ENCODE data around the gene KXD1. TPM values are rescaled to one million over a fixed set of nuclear protein-coding genes. Genes with fewer than 3 reads are reported as not detected.
A peak's percentile ranks its signal among the peaks of the same experiment; 100 is the strongest.
"Not testable (repeated sequence)": the region's sequence is repeated elsewhere in the genome, so short reads cannot be mapped to it uniquely, and the experiment has no call there.

Gene KXD1
- total RNA-seq, 4 donors from 2014 or later: 97.1 to 155 (median 106) TPM

GRCh38 chr19:18590273-18591272 lies 32.9 kb downstream of the KXD1 start:
- ATAC-seq: peak; percentile 12 to 29
- DNase-seq: peak; percentile 51 to 80
- H3K27me3 ChIP-seq: no peaks in the 10 kb centered on the region
- H3K36me3 ChIP-seq: peaks cover 0 to 12% of the 10 kb centered on the region in 2 donors
- no peak for TF ChIP-seq POLR2A (IDR thresholded peaks at IDR 0.05)
- peak in 3 of 5 experiments; percentile 34 to 39 (median 36) for TF ChIP-seq CTCF (IDR thresholded peaks at IDR 0.05 in 4 of 5, conservative IDR thresholded peaks at IDR 0.05 in 1 of 5)
- peak overlapping the region; percentile 67 to 100 (median 88) for H3K4me3 ChIP-seq
- peak overlapping the region; percentile 84 to 96 (median 94) for H3K27ac ChIP-seq
- H3K4me1 ChIP-seq: peaks cover 32 to 33% of the 10 kb centered on the region in 2 donors
- H3K9me3 ChIP-seq: no peaks in the 10 kb centered on the region
- in situ Hi-C loops (cut with MboI; ENCODE audit: low sequenced_read_pairs in 4 of 4): loop anchor here (10.0 to 25.0 kb wide), 4 partner anchors 84 to 264 kb away; partner anchors contain the start of gene UPF1 (in 1 of the 4)
- intact Hi-C loops (cut with DNase I; ENCODE audit: low total_unique reads): loop anchor here (5.0 kb wide), 2 partner anchors 242 to 352 kb away; partner anchors contain the start of genes HOMER3 and UPF1

DNA sequence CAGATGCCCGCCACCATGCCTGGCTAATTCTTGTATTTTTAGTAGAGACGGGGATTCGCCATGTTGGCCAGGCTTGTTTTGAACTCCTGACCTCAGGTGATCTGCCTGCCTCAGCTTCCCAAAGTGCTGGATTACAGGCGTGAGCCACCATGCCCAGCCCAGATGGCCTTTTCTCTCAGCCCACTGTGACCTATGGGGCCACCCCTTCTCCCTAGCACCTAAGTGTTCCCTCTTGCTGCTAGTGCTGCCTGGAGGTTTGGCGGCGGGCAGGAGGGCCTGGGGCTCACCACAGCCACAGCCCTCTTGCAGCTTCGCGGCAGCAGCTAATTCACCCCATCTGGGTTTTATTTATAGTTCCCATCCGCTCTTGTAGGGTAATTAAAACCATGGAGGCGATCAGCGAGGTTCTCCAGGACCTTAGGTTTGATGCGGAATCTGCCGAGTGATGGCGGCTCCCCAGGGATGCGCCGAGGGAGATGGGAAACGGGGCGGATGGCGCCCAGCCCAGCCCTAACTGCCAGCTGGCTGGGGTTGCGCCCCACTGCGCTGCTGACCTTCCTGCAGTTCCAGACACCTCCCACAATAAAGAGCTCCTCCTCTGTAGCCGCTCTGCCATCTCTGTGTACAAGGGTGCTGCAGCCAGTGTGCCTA lies 34.2 kb downstream of the KXD1 start:
- no peak overlapping the region for H3K4me3 ChIP-seq
- in situ Hi-C loops (cut with MboI; ENCODE audit: low sequenced_read_pairs in 4 of 4): loop anchor here (10.0 to 25.0 kb wide), 4 partner anchors 83 to 263 kb away; partner anchors contain the start of gene UPF1 (in 1 of the 4)
- TF ChIP-seq CTCF (IDR thresholded peaks at IDR 0.05 in 4 of 5, conservative IDR thresholded peaks at IDR 0.05 in 1 of 5): no peak
- no peak for TF ChIP-seq POLR2A (IDR thresholded peaks at IDR 0.05)
- H3K9me3 ChIP-seq: no peaks in the 10 kb centered on the region
- ATAC-seq (no peak), DNase-seq (peak in 1 of 2 donors; percentile 36)
- H3K27ac ChIP-seq: peak overlapping the region in 1 of 4 donors; percentile 27
- peaks cover 0 to 12% of the 10 kb centered on the region in 2 donors for H3K36me3 ChIP-seq
- H3K4me1 ChIP-seq: peaks cover 32 to 33% of the 10 kb centered on the region in 2 donors
- no peaks in the 10 kb centered on the region for H3K27me3 ChIP-seq
- intact Hi-C loops (cut with DNase I; ENCODE audit: low total_unique reads): loop anchor here (5.0 kb wide), 2 partner anchors 240 to 350 kb away; partner anchors contain the start of genes HOMER3 and UPF1

- in situ Hi-C loops (cut with MboI; ENCODE audit: low sequenced_read_pairs in 4 of 4): loop anchor here (10.0 to 25.0 kb wide), 4 partner anchors 82 to 262 kb away; partner anchors contain the start of gene UPF1 (in 1 of the 4)
- peaks cover 0 to 12% of the 10 kb centered on the region in 2 donors for H3K36me3 ChIP-seq
- H3K4me1 ChIP-seq: peaks cover 32 to 33% of the 10 kb centered on the region in 2 donors
- not testable (repeated sequence) for DNase-seq, ATAC-seq, H3K4me3 ChIP-seq, H3K27me3 ChIP-seq, H3K9me3 ChIP-seq
- peak overlapping the region in 1 of 4 donors; percentile 27 for H3K27ac ChIP-seq
- intact Hi-C loops (cut with DNase I; ENCODE audit: low total_unique reads): loop anchor here (5.0 kb wide), 2 partner anchors 240 to 350 kb away; partner anchors contain the start of genes HOMER3 and UPF1
These were observed 35.1 kb downstream of the KXD1 start for GRCh38 chr19:18592732-18593131.

DNA sequence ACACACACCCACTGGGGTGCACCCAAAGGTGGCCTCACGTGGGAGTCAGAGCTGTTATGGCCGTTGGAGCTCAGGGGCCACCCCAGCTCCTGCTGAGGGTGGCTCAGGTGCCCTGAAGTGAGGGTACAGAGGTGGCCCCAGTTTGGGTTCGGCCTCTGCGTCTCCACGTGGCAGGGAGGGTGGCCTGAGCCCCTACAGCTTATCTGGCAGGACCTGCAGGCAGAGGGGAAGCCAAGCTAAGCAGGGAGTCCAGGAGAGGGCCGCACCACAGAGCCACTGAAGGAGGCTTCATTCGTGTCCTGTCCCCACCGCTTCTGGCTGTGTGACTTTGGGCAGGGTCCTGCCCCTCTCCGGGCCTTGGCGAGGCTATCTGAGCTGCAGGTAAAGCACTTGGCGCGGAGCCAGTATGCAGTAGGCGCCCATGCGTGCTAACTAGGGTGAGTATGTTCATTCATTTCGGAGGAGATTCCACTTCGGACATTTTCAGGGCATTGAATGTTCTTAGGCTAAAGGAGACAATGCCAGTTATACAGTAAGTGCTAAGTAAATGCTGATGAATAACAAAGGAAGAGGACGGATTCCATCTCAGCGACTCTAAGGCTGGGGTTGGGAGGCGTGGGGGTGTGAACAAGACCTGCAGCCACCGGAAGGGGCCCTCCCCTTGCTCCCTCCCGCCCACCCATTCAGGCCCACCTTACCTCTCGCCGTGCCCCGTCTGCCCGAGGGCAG lies 35.9 kb downstream of the KXD1 start:
- peaks cover 0 to 12% of the 10 kb centered on the region in 2 donors for H3K36me3 ChIP-seq
- TF ChIP-seq CTCF (IDR thresholded peaks at IDR 0.05 in 4 of 5, conservative IDR thresholded peaks at IDR 0.05 in 1 of 5) (no peak), POLR2A (IDR thresholded peaks at IDR 0.05) (no peak)
- H3K27ac ChIP-seq: peak overlapping the region in 1 of 4 donors; percentile 15
- no peaks in the 10 kb centered on the region for H3K27me3 ChIP-seq
- peak overlapping the region in 1 of 4 donors; percentile 44 for H3K4me3 ChIP-seq
- DNase-seq: no peak
- ATAC-seq: no peak
- H3K9me3 ChIP-seq: no peaks in the 10 kb centered on the region
- intact Hi-C loops (cut with DNase I; ENCODE audit: low total_unique reads) (loop anchor here (1.0 to 5.0 kb wide), 4 partner anchors 81 to 349 kb away; partner anchors contain the start of genes HOMER3 and UPF1), in situ Hi-C loops (cut with MboI; ENCODE audit: low sequenced_read_pairs in 4 of 4) (loop anchor here (10.0 to 25.0 kb wide), 4 partner anchors 81 to 261 kb away; partner anchors contain the start of gene UPF1 (in 1 of the 4))
- peaks cover 26% of the 10 kb centered on the region in 2 donors for H3K4me1 ChIP-seq
